Heart left ventricle (tissue), 13 donors: ENCODE data around the gene WBP11.

ENCODE experiments used
- POLR2A ChIP-seq, 2 donors: fragments of 450-650 bp; IDR thresholded peaks; one replicate each; pipeline ENCODE4 v1.6.1; 2017; ENCODE audit warnings: antibody characterized with exemption in 2 of 2, mild to moderate bottlenecking in 2 of 2, moderate library complexity in 2 of 2
- TF ChIP-seq, protein P1 (sequence below), 12 donors: fragments of 200-600 bp; sonication (generic) in 4 of 12; IDR thresholded peaks; one replicate each; pipeline versions ENCODE4 v1.5.0 to v1.8.0; 2018 to 2022; ENCODE audit warnings: antibody characterized with exemption in 12 of 12, mild to moderate bottlenecking in 5 of 12
- donor health status: ischemic (EF 13 %, LVEDD 7.1; RV severe dilation, severe dysfunction).
- donor health status: DM: no; HTN: yes; CAD: no.
- donor health status: DM: no; HTN: no; CAD: no.
- donor health status: ischemic (EF 25% LVEDD 6.9; RV normal size, moderate dysfunction).
- donor health status: ischemic (EF 25% LVEDD 5.7; RV mildly dilated, moderate dysfunction).
- donor health status: ischemic (EF 35%, LVEDD 5.7; RV mildly dilated, moderate dysfunction).
- donor health status: nonischemic (EF 11% LVEDD 7.7; RV severe dilation, severe dysfunction).
- donor health status: DM: yes; HTN: yes; CAD: no.
- donor health status: PGD.
- donor health status: ischemic (EF 29% LVEDD 5.4; RV normal size, mild dysfunction).
- donor health status: nonischemic (EF 23%, LVEDD 6.1; RV moderate dilation, normal function).

DNA sequence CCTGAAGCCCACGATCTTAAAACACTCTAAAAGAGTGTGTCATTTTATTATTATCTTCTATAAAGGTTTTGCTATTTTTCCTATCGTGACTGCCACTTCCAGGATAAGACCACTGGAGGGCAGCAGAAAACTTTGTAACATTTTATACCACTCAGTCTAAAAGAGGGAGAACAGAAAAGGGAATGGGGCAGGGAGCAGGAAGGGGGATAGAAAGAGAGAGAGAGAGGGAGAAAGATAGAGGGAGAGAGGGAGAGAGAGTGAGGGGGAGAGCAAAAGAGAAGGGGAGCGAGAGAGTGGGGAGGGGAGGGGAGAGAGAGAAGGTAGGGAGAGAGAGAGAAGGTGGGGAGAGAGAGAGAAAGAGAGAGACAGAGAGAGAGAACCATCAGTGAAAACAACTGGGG is 42.1 kb upstream of the WBP11 start:
- TF ChIP-seq, protein P1, sequence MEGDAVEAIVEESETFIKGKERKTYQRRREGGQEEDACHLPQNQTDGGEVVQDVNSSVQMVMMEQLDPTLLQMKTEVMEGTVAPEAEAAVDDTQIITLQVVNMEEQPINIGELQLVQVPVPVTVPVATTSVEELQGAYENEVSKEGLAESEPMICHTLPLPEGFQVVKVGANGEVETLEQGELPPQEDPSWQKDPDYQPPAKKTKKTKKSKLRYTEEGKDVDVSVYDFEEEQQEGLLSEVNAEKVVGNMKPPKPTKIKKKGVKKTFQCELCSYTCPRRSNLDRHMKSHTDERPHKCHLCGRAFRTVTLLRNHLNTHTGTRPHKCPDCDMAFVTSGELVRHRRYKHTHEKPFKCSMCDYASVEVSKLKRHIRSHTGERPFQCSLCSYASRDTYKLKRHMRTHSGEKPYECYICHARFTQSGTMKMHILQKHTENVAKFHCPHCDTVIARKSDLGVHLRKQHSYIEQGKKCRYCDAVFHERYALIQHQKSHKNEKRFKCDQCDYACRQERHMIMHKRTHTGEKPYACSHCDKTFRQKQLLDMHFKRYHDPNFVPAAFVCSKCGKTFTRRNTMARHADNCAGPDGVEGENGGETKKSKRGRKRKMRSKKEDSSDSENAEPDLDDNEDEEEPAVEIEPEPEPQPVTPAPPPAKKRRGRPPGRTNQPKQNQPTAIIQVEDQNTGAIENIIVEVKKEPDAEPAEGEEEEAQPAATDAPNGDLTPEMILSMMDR (IDR thresholded peaks at IDR 0.05), result peak; percentile 62 to 85 (median 76)
- TF ChIP-seq POLR2A (IDR thresholded peaks at IDR 0.05), result no peak
